Psoas muscle (tissue), 8 donors: Measurements from ENCODE around the gene DUSP7. TPM values are rescaled to one million over a fixed set of nuclear protein-coding genes. Genes with fewer than 3 reads are reported as not detected.

Source experiments
- ATAC-seq, 4 donors: fragments of 200-7000 bp; cut with Tn5 transposase; one replicate each; pipeline ENCODE4 v1.9.1; 2020; ENCODE audit warnings: moderate library complexity in 3 of 4, mild to moderate bottlenecking in 2 of 4
- DNase-seq, 2 donors: peaks; one replicate each; pipeline ENCODE4 v3.0.0-alpha.2; 2020
- H3K27ac ChIP-seq: fragments of 200-600 bp; one replicate; pipeline ENCODE4 v1.8.0; 2022
- H3K27me3 ChIP-seq, 3 donors: fragments of 200-600 bp in 1 of 3; one replicate each; pipeline versions ENCODE4 v1.6.1 to v1.8.0; 2013 to 2022; ENCODE audit warnings: low read length in 2 of 3, mild to moderate bottlenecking in 2 of 3, moderate library complexity in 1 of 3; ENCODE audit not compliant: insufficient read depth in 3 of 3
- H3K36me3 ChIP-seq, 2 donors: fragments of 200-600 bp in 1 of 2; one replicate each; pipeline versions ENCODE4 v1.6.1 to v1.8.0; 2013 to 2022; ENCODE audit warnings: low read depth in 1 of 2, mild to moderate bottlenecking in 1 of 2, moderate library complexity in 1 of 2; ENCODE audit not compliant: insufficient read depth in 1 of 2
- H3K4me1 ChIP-seq: fragments of 200-600 bp; one replicate; pipeline ENCODE4 v1.8.0; 2022
- H3K4me3 ChIP-seq: fragments of 200-600 bp; one replicate; pipeline ENCODE4 v1.8.0; 2022; ENCODE audit warnings: mild to moderate bottlenecking
- H3K9me3 ChIP-seq: fragments of 200-600 bp; one replicate; pipeline ENCODE4 v1.8.0; 2022
- WGBS, 3 donors: extraction: QIAGEN DNeasy Blood & Tissue Kit; methylation state at CpG; one replicate each; pipeline versions ENCODE4 v1.1.6 to v1.1.7; 2013; 5-methylcytosine and 5-hydroxymethylcytosine counted together
- intact Hi-C, 2 donors: fragments of 100-400 bp; cut with DNase I; formaldehyde crosslinking; loops; one replicate each; pipeline versions ENCODE4 v1.11.0 to v1.14.2; 2022
- polyA plus RNA-seq, 3 donors: library from polyadenylated mRNA; stranded (reverse); fragments of 200-250 nt; gene quantifications; one replicate each; pipeline ENCODE4 v1.2.3, GENCODE V29; 2013
- total RNA-seq, 4 donors: library from RNA; stranded (reverse); fragmentation: NEBNext Ultra II Directional in 2 of 4; extraction: Animal tissue kit (Norgen Biotek cat#: 25700) in 2 of 4; gene quantifications; one replicate each; pipeline versions ENCODE4 v1.2.1 to v1.2.4, GENCODE V29; 2021 to 2023
- TF ChIP-seq, protein P1 (sequence below): fragments of 200-600 bp; IDR thresholded peaks from one replicate; pipeline ENCODE4 v1.8.0; 2022; ENCODE audit warnings: antibody characterized with exemption
- donor health status: healthy with polysubstance abuse.
- donor health status: DM: no; HTN: no; CAD: no; lungs with moderate emphysema.
- donor health status: Bipolar disorder and iron deficiency.
- donor health status: healthy.
- donor health status: DM: yes; HTN: yes; CAD: no.
- donor health status: DM: no; HTN: no; CAD: no.
- donor health status: DM: no; HTN: no; CAD: no.
- donor health status: DM: yes; HTN: yes; CAD: no.

Gene DUSP7
- total and polyA plus RNA-seq, 7 donors: 7.4 to 31.9 (median 15.7) TPM

DNA sequence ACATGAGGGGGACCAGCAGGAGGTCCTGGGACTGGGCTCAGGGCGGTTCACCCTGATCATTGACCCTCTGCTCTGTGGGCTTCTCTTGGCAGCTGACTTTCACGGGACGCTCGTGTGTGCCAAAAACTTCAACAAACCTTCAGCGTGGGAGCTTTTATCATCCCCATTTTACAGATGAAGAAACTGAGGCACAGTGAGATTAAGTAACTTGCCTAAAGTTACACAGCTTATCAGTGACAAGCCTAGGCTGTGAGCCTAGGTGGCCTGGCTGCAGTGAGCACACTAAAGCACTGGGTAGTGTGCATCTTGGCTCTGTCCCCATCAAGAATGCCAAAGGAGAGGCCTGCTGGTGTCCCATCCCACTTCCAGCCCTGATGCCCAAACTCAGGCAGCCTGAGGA, 23.6 kb upstream of the DUSP7 start:
- Histone ChIP-seq H3K36me3 (no peaks in the 10 kb centered on the region), H3K4me1 (no peaks in the 10 kb centered on the region), H3K9me3 (no peaks in the 10 kb centered on the region), H3K27me3 (no peaks in the 10 kb centered on the region), H3K27ac (no peak overlapping the region), H3K4me3 (no peak overlapping the region)
- WGBS, 3 donors: 92 to 98% (median 95%) methylated on average over 5 of the region's 5 CpGs
- intact Hi-C loops: loop anchor here in 1 of 2 donors (2.0 kb wide), 1 partner anchor 37 kb away; no protein-coding TSS in a partner anchor
- no peak for ATAC-seq
- TF ChIP-seq, protein P1, sequence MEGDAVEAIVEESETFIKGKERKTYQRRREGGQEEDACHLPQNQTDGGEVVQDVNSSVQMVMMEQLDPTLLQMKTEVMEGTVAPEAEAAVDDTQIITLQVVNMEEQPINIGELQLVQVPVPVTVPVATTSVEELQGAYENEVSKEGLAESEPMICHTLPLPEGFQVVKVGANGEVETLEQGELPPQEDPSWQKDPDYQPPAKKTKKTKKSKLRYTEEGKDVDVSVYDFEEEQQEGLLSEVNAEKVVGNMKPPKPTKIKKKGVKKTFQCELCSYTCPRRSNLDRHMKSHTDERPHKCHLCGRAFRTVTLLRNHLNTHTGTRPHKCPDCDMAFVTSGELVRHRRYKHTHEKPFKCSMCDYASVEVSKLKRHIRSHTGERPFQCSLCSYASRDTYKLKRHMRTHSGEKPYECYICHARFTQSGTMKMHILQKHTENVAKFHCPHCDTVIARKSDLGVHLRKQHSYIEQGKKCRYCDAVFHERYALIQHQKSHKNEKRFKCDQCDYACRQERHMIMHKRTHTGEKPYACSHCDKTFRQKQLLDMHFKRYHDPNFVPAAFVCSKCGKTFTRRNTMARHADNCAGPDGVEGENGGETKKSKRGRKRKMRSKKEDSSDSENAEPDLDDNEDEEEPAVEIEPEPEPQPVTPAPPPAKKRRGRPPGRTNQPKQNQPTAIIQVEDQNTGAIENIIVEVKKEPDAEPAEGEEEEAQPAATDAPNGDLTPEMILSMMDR: no peak
- DNase-seq: peak in 1 of 2 donors; percentile 21

DNA sequence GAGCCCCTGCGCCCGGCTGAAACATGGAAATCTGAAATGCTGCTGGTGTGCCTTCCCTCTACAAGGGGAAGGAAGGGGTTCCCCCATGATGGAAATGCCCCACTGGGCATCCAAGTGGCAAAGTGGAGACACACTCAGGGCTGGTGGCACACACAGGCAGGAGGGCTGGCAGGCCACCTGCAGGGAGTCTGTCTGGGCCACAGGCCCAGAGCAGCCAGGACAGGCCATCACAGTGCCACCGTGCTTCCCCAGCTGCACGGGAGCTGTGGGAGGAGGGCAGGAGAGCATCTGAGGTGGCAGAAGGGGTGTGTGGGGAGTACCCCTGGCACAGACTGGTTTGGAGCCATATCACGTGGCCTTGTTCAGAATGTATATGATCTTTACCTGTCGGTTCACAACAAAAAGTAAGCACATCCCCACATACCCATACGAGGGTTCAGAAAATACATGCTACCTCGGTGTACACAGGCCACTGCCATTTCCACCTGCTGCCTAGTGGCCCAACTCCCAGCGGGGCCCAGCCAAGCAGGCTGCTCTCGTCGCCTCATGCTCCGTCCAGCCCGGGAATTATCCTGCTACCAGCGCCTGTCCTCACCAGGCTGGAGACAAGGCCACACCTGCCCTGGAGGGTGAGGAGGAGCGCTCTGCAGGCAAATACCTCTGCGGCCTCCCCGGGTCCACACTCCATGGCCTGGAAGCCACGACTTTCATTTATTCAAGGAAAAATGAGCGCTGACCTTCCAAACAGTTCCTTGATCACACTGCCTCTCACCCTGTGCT, 22.6 kb upstream of the DUSP7 start:
- Histone ChIP-seq H3K36me3 (no peaks in the 10 kb centered on the region), H3K9me3 (no peaks in the 10 kb centered on the region), H3K4me1 (no peaks in the 10 kb centered on the region), H3K27me3 (no peaks in the 10 kb centered on the region), H3K4me3 (no peak overlapping the region), H3K27ac (no peak overlapping the region)
- TF ChIP-seq, protein P1: no peak
- ATAC-seq (no peak), DNase-seq (peak; percentile 3 to 10)
- WGBS, 3 donors: 91 to 94% (median 91%) methylated on average over 19 of the region's 19 CpGs
- intact Hi-C loops: no loop called here

DNA sequence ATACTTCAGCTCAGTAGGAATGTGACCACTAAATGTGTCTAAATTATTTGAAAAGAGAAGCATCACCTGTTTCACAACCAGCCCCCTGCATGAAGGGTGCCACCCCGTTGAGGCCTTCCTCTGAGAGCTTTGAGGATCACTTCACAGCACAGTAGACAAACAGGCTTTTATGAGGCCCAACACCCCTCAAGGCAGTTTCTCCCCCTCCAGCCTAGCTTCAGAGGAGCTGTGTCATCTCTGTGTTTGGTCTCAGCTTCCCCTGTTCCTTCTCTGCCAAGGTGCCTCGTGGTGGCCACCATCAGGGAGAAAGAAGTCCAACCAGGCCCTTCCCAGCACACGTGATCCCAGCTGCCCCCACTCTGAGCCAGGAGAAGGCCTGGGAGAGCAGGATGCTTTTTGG, 21.6 kb upstream of the DUSP7 start:
- TF ChIP-seq, protein P1: no peak
- peak in 2 of 4 donors; percentile 18 to 39 for ATAC-seq
- WGBS, 3 donors: 50 to 57% (median 57%) methylated on average over 3 of the region's 3 CpGs
- H3K4me1 ChIP-seq: no peaks in the 10 kb centered on the region
- no peaks in the 10 kb centered on the region for H3K27me3 ChIP-seq
- no peaks in the 10 kb centered on the region for H3K9me3 ChIP-seq
- H3K36me3 ChIP-seq: no peaks in the 10 kb centered on the region
- no peak overlapping the region for H3K27ac ChIP-seq
- intact Hi-C loops: no loop called here
- no peak overlapping the region for H3K4me3 ChIP-seq
- DNase-seq: no peak

DNA sequence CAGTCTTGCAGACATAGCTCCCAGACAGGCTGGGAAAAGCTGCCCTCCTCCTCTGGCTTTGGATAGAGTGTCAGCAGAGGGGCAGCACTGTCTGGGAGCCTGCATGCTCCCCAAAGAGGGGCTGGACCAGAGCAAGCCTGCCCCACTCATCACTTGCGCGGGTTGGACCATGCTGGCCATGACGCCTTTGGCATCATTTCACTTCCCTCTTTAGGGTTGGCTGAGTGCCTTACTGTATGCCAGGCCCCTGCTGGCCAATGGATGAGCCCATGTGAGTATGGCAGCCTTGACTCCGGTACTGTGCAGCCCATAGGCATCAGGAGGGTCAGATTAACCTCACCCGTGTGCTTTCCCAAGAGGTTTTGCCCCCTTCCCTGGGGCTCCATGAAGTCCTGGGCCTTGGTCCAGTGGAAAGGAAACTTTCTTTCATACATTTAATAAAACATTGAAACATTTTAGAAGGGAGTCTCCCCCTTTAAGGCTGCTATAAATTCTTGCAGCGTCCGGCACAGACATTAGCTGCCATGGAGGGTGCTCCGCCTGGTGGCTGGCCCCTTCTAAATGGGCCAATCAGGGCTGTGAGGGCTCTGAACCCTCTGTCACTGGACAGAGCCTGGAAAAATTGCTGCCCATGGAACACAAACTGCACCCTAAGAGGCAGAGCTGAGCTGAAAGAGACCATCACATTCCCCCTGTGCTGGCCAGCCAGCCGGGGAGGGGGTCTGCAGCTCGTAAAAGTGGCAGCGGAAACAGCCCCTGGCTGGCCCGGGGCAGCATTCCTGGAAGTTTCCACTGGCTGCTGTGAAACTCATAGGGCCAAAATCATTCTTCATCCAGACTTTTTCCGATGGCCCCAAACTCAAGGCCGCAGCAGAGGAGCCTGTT, 20.8 kb upstream of the DUSP7 start:
- TF ChIP-seq, protein P1: no peak
- H3K36me3 ChIP-seq: no peaks in the 10 kb centered on the region
- ATAC-seq: peak in 3 of 4 donors; percentile 30 to 69 (median 68)
- intact Hi-C loops: no loop called here
- H3K27ac ChIP-seq: no peak overlapping the region
- no peak overlapping the region for H3K4me3 ChIP-seq
- 56 to 73% (median 66%) methylated on average over 14 of the region's 14 CpGs for WGBS, 3 donors
- H3K9me3 ChIP-seq: no peaks in the 10 kb centered on the region
- DNase-seq: no peak
- no peaks in the 10 kb centered on the region for H3K27me3 ChIP-seq
- no peaks in the 10 kb centered on the region for H3K4me1 ChIP-seq
